HepG2 (cell line): Measurements from ENCODE around the gene MB. TPM values are rescaled to one million over a fixed set of nuclear protein-coding genes. Genes with fewer than 3 reads are reported as not detected.
A peak's percentile ranks its signal among the peaks of the same experiment; 100 is the strongest.

Experiments
- DR1 ChIP-seq: sonication (generic); formaldehyde crosslinking; IDR thresholded peaks from 2 replicates; pipeline ENCODE4 v1.8.0; 2021; ENCODE audit warnings: mild to moderate bottlenecking, missing genetic modification reagents, inconsistent platforms
- ETV6 ChIP-seq: sonication (generic); formaldehyde crosslinking; conservative IDR thresholded peaks from 2 replicates; pipeline ENCODE4 v1.4.0; 2020; ENCODE audit warnings: missing genetic modification reagents
- FOXO1 ChIP-seq: sonication (generic); formaldehyde crosslinking; IDR thresholded peaks from 2 replicates; pipeline ENCODE4 v1.4.0; 2020; ENCODE audit warnings: missing genetic modification reagents
- GATAD2A ChIP-seq: IDR thresholded peaks from 2 replicates; pipeline ENCODE4 v1.6.1; 2016
- HOXA9 ChIP-seq: sonication (generic); formaldehyde crosslinking; IDR thresholded peaks from 2 replicates; pipeline ENCODE4 v1.8.1; 2022; ENCODE audit warnings: missing genetic modification reagents, mild to moderate bottlenecking, moderate library complexity, borderline replicate concordance
- JUNB ChIP-seq: sonication (generic); formaldehyde crosslinking; IDR thresholded peaks from 2 replicates; pipeline ENCODE4 v1.8.0; 2022; ENCODE audit warnings: missing genetic modification reagents, mild to moderate bottlenecking, borderline replicate concordance
- KDM3A ChIP-seq: IDR thresholded peaks from 2 replicates; pipeline ENCODE4 v1.6.1; 2018; ENCODE audit warnings: low read depth, missing compliant biosample characterization
- KLF6 ChIP-seq: IDR thresholded peaks from 2 replicates; pipeline ENCODE4 v1.8.0; 2016; ENCODE audit warnings: missing biosample characterization, missing genetic modification reagents
- KMT2B ChIP-seq: IDR thresholded peaks from 2 replicates; pipeline ENCODE4 v1.6.1; 2016; ENCODE audit warnings: missing genetic modification reagents, missing compliant biosample characterization
- NRL ChIP-seq: sonication (generic); formaldehyde crosslinking; IDR thresholded peaks from 2 replicates; pipeline ENCODE4 v1.5.0; 2020; ENCODE audit warnings: missing genetic modification reagents, mild to moderate bottlenecking, moderate library complexity, borderline replicate concordance
- POLR2AphosphoS5 ChIP-seq: IDR thresholded peaks from 2 replicates; pipeline ENCODE4 v1.6.1; 2012; ENCODE audit warnings: low read depth, low read length
- RAD51 ChIP-seq: fragments of 450-650 bp; IDR thresholded peaks from 2 replicates; pipeline ENCODE4 v1.6.1; 2016; ENCODE audit warnings: borderline replicate concordance
- SRY ChIP-seq: sonication (generic); formaldehyde crosslinking; IDR thresholded peaks from 2 replicates; pipeline ENCODE4 v1.8.0; 2022; ENCODE audit warnings: mild to moderate bottlenecking, missing genetic modification reagents
- ZFP36L1 ChIP-seq: sonication (generic); formaldehyde crosslinking; IDR thresholded peaks from 2 replicates; pipeline ENCODE4 v1.8.0; 2022; ENCODE audit warnings: mild to moderate bottlenecking, missing genetic modification reagents, moderate library complexity
- ZMYM2 ChIP-seq: sonication (generic); formaldehyde crosslinking; IDR thresholded peaks from 2 replicates; pipeline ENCODE4 v1.8.0; 2022; ENCODE audit warnings: mild to moderate bottlenecking, missing genetic modification reagents
- ZNF446 ChIP-seq: sonication (generic); formaldehyde crosslinking; IDR thresholded peaks from 2 replicates; pipeline ENCODE4 v1.5.0; 2020; ENCODE audit warnings: mild to moderate bottlenecking, missing genetic modification reagents
- ZNF547 ChIP-seq: sonication (generic); formaldehyde crosslinking; IDR thresholded peaks from 2 replicates; pipeline ENCODE4 v1.5.1; 2020; ENCODE audit warnings: mild to moderate bottlenecking, missing genetic modification reagents
- ZNF614 ChIP-seq: IDR thresholded peaks from 2 replicates; pipeline ENCODE4 v1.6.1; 2018; ENCODE audit warnings: missing biosample characterization, missing genetic modification reagents, inconsistent platforms, borderline replicate concordance
- ZNF674 ChIP-seq: sonication (generic); formaldehyde crosslinking; IDR thresholded peaks from 2 replicates; pipeline ENCODE4 v1.5.0; 2020; ENCODE audit warnings: low read depth, mild to moderate bottlenecking, missing genetic modification reagents
- ZNF747 ChIP-seq: sonication (generic); formaldehyde crosslinking; IDR thresholded peaks from 2 replicates; pipeline ENCODE4 v1.8.1; 2023; ENCODE audit warnings: missing genetic modification reagents, mild to moderate bottlenecking, borderline replicate concordance
- ZNF788 ChIP-seq: sonication (generic); formaldehyde crosslinking; IDR thresholded peaks from 2 replicates; pipeline ENCODE4 v1.5.0; 2020; ENCODE audit warnings: mild to moderate bottlenecking, missing genetic modification reagents, borderline replicate concordance
- ZNF883 ChIP-seq: sonication (generic); formaldehyde crosslinking; IDR thresholded peaks from 2 replicates; pipeline ENCODE4 v1.5.1; 2020; ENCODE audit warnings: mild to moderate bottlenecking, missing genetic modification reagents; ENCODE audit errors: not compliant biosample characterization
- polyA plus RNA-seq, 8 experiments: library from polyadenylated mRNA; depleted of rRNA in 3 of 8; stranded (reverse) in 7 of 8; unstranded in 1 of 8; fragments of >200 nt; fragmentation: Illumina TruSeq in 4 of 8; extraction: Trizol in 4 of 8; gene quantifications; 2 replicates each; pipeline versions ENCODE4 v1.2.1 to v1.2.3, GENCODE V29; 2011 to 2016; ENCODE audit warnings: low read depth in 4 of 8, missing spikeins in 1 of 8, mixed read lengths in 1 of 8; ENCODE audit not compliant: insufficient read depth in 1 of 8
- total RNA-seq, 5 experiments: library from RNA; depleted of rRNA; stranded (reverse); fragments of >200 nt; fragmentation: Illumina TruSeq; extraction: Trizol; gene quantifications; 2 replicates each; pipeline ENCODE4 v1.2.3, GENCODE V29; 2016; ENCODE audit warnings: low read depth in 1 of 5
- TF ChIP-seq, protein P1 (sequence below): sonication (generic); formaldehyde crosslinking; IDR thresholded peaks from 2 replicates; pipeline ENCODE4 v1.8.1; 2023; ENCODE audit warnings: mild to moderate bottlenecking, missing genetic modification reagents
- TF ChIP-seq, protein P2 (sequence below): sonication (generic); formaldehyde crosslinking; IDR thresholded peaks from 2 replicates; pipeline ENCODE4 v1.4.0; 2020; ENCODE audit warnings: missing genetic modification reagents, borderline replicate concordance
- TF ChIP-seq, protein P3 (sequence below): sonication (generic); formaldehyde crosslinking; IDR thresholded peaks from 2 replicates; pipeline ENCODE4 v1.4.0; 2020; ENCODE audit warnings: missing genetic modification reagents
- TF ChIP-seq, protein P4 (sequence below): IDR thresholded peaks from 2 replicates; pipeline ENCODE4 v1.6.1; 2016; ENCODE audit warnings: mild to moderate bottlenecking, missing biosample characterization, missing genetic modification reagents
- TF ChIP-seq, protein P5 (sequence below): sonication (generic); formaldehyde crosslinking; conservative IDR thresholded peaks from 2 replicates; pipeline ENCODE4 v1.4.0; 2020; ENCODE audit warnings: missing genetic modification reagents

Gene MB
- total and polyA plus RNA-seq, 2 of the 13 experiments (the other 11 are each of a cell fraction or from before 2014, with no cell fraction given) = 0.07 TPM; not detected in 1

DNA sequence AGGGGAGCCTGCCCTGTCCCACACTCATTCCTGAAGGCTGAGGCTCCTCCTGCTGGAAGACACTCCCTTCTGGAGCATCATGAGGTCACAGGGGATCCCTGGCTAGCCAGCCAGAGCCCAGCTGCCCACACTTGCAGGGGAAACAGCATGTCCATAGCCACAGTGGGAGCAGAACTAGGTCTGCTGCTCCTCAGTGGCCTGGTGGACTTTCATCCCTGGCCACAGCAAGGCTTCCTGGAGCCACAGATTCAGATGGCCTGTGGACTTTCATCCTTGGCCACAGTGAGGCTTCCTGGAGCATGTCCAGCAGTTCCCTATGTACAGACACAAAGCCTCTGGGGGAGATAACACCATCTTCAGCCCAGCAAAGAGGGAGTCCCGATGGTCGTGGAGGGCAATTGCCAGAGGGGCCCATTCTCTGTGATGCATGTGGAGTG, 25.2 kb upstream of the MB start (continued):
- no peak for TF ChIP-seq ZNF883 (CRISPR knock-in tag)
- no peak for TF ChIP-seq NRL (CRISPR knock-in tag)
- TF ChIP-seq, protein P1, sequence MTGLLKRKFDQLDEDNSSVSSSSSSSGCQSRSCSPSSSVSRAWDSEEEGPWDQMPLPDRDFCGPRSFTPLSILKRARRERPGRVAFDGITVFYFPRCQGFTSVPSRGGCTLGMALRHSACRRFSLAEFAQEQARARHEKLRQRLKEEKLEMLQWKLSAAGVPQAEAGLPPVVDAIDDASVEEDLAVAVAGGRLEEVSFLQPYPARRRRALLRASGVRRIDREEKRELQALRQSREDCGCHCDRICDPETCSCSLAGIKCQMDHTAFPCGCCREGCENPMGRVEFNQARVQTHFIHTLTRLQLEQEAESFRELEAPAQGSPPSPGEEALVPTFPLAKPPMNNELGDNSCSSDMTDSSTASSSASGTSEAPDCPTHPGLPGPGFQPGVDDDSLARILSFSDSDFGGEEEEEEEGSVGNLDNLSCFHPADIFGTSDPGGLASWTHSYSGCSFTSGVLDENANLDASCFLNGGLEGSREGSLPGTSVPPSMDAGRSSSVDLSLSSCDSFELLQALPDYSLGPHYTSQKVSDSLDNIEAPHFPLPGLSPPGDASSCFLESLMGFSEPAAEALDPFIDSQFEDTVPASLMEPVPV = no peak
- TF ChIP-seq KDM3A (CRISPR knock-in tag) = no peak
- TF ChIP-seq ETV6 (CRISPR knock-in tag) = no peak
- TF ChIP-seq DR1 (CRISPR knock-in tag) = no peak
- TF ChIP-seq POLR2AphosphoS5 = no peak
- 0 out of 2 replicates have a peak, but pooled peaks have one; percentile 17 for TF ChIP-seq KLF6 (CRISPR knock-in tag)
- TF ChIP-seq, protein P2, sequence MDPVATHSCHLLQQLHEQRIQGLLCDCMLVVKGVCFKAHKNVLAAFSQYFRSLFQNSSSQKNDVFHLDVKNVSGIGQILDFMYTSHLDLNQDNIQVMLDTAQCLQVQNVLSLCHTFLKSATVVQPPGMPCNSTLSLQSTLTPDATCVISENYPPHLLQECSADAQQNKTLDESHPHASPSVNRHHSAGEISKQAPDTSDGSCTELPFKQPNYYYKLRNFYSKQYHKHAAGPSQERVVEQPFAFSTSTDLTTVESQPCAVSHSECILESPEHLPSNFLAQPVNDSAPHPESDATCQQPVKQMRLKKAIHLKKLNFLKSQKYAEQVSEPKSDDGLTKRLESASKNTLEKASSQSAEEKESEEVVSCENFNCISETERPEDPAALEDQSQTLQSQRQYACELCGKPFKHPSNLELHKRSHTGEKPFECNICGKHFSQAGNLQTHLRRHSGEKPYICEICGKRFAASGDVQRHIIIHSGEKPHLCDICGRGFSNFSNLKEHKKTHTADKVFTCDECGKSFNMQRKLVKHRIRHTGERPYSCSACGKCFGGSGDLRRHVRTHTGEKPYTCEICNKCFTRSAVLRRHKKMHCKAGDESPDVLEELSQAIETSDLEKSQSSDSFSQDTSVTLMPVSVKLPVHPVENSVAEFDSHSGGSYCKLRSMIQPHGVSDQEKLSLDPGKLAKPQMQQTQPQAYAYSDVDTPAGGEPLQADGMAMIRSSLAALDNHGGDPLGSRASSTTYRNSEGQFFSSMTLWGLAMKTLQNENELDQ (CRISPR knock-in tag) = no peak
- TF ChIP-seq RAD51 = no peak
- TF ChIP-seq ZNF674 = no peak
- TF ChIP-seq ZNF788 (CRISPR knock-in tag) = peak; percentile 42; the same call in 1 of the 2 replicates
- 0 out of 2 replicates have a peak, but pooled peaks have one; percentile 58 for TF ChIP-seq FOXO1 (CRISPR knock-in tag)
- TF ChIP-seq KMT2B (CRISPR knock-in tag) = no peak
- TF ChIP-seq JUNB (CRISPR knock-in tag) = no peak
- TF ChIP-seq, protein P3, sequence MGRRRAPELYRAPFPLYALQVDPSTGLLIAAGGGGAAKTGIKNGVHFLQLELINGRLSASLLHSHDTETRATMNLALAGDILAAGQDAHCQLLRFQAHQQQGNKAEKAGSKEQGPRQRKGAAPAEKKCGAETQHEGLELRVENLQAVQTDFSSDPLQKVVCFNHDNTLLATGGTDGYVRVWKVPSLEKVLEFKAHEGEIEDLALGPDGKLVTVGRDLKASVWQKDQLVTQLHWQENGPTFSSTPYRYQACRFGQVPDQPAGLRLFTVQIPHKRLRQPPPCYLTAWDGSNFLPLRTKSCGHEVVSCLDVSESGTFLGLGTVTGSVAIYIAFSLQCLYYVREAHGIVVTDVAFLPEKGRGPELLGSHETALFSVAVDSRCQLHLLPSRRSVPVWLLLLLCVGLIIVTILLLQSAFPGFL (CRISPR knock-in tag) = no peak
- peak; percentile 80 for TF ChIP-seq ZMYM2 (CRISPR knock-in tag)
- TF ChIP-seq, protein P4, sequence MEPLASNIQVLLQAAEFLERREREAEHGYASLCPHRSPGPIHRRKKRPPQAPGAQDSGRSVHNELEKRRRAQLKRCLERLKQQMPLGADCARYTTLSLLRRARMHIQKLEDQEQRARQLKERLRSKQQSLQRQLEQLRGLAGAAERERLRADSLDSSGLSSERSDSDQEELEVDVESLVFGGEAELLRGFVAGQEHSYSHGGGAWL (CRISPR knock-in tag) = no peak
- TF ChIP-seq ZFP36L1 (CRISPR knock-in tag) = no peak
- TF ChIP-seq SRY (CRISPR knock-in tag) = no peak
- TF ChIP-seq ZNF614 = no peak
- TF ChIP-seq GATAD2A (CRISPR knock-in tag) = peak; percentile 86
- TF ChIP-seq HOXA9 = no peak
- no peak for TF ChIP-seq ZNF547 (CRISPR knock-in tag)
- TF ChIP-seq, protein P5, sequence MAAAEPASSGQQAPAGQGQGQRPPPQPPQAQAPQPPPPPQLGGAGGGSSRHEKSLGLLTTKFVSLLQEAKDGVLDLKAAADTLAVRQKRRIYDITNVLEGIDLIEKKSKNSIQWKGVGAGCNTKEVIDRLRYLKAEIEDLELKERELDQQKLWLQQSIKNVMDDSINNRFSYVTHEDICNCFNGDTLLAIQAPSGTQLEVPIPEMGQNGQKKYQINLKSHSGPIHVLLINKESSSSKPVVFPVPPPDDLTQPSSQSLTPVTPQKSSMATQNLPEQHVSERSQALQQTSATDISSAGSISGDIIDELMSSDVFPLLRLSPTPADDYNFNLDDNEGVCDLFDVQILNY (CRISPR knock-in tag) = no peak
- no peak for TF ChIP-seq ZNF747
- TF ChIP-seq ZNF446 = no peak
